Measurements from ENCODE around the gene NFAT5. TPM values are rescaled to one million over a fixed set of nuclear protein-coding genes. Genes with fewer than 3 reads are reported as not detected.
"Not testable (repeated sequence)": the region's sequence is repeated elsewhere in the genome, so short reads cannot be mapped to it uniquely, and the experiment has no call there.

Gene NFAT5
- total and polyA plus RNA-seq, 7 experiments from 2014 or later, result 7.7 to 35.5 (median 29.3) TPM

GRCh38 chr16:69621225-69621624, 55.5 kb downstream of the NFAT5 start:
- no peak overlapping the region for H3K4me3 Mint-ChIP-seq
- CTCF ChIA-PET, result no interaction called here
- H3K36me3 Mint-ChIP-seq, result peaks cover 0 to 11% (median 5%) of the 10 kb centered on the region in 5 donors
- H3K9me3 ChIP-seq (ENCODE audit: control insufficient read depth in 2 of 3, low read length in 3 of 3), result no peaks in the 10 kb centered on the region
- no peaks in the 10 kb centered on the region for H3K4me1 ChIP-seq (ENCODE audit: control insufficient read depth in 2 of 2, insufficient read depth in 2 of 2, low read length in 2 of 2)
- H3K27ac Mint-ChIP-seq, result peak overlapping the region in 3 of 9 donors; percentile 35 to 64 (median 40)
- intact Hi-C loops (cut with micrococcal nuclease), result no loop called here
- H3K27me3 ChIP-seq (ENCODE audit: control insufficient read depth in 2 of 2, insufficient read depth in 2 of 2, low read length in 2 of 2), result no peaks in the 10 kb centered on the region
- peaks cover 0 to 3% (median 0%) of the 10 kb centered on the region in 3 experiments for H3K36me3 ChIP-seq (ENCODE audit: control insufficient read depth in 2 of 3, insufficient read depth in 3 of 3, low read length in 3 of 3)
- DNase-seq (no peak), ATAC-seq (no peak)
- no peaks in the 10 kb centered on the region for H3K9me3 Mint-ChIP-seq
- H3K27me3 Mint-ChIP-seq, result no peaks in the 10 kb centered on the region
- POLR2A ChIA-PET, result interaction anchor here (0.5 kb wide), 1 partner anchor 284 kb away, joined by 3 read pairs; no protein-coding TSS in a partner anchor
- peaks cover 19 to 40% (median 26%) of the 10 kb centered on the region in 7 donors for H3K4me1 Mint-ChIP-seq
- no peak overlapping the region for H3K4me3 ChIP-seq (ENCODE audit: low read length)
- no peak overlapping the region for H3K27ac ChIP-seq (ENCODE audit: low read depth, low read length)

- peaks cover 0 to 11% (median 0%) of the 10 kb centered on the region in 3 experiments for H3K36me3 ChIP-seq (ENCODE audit: control insufficient read depth in 2 of 3, insufficient read depth in 3 of 3, low read length in 3 of 3)
- H3K27me3 Mint-ChIP-seq, result no peaks in the 10 kb centered on the region
- no peak for DNase-seq
- H3K4me1 Mint-ChIP-seq, result peaks cover 3 to 12% (median 8%) of the 10 kb centered on the region in 7 donors
- no peaks in the 10 kb centered on the region for H3K9me3 Mint-ChIP-seq
- no peak overlapping the region for H3K27ac ChIP-seq (ENCODE audit: low read depth, low read length)
- ChIA-PET POLR2A (no interaction called here), CTCF (no interaction called here)
- no peak for ATAC-seq
- H3K4me1 ChIP-seq (ENCODE audit: control insufficient read depth in 2 of 2, insufficient read depth in 2 of 2, low read length in 2 of 2), result no peaks in the 10 kb centered on the region
- H3K4me3 ChIP-seq (ENCODE audit: low read length), result no peak overlapping the region
- no peaks in the 10 kb centered on the region for H3K9me3 ChIP-seq (ENCODE audit: control insufficient read depth in 2 of 3, low read length in 3 of 3)
- H3K4me3 Mint-ChIP-seq, result no peak overlapping the region
- H3K36me3 Mint-ChIP-seq, result peaks cover 0 to 16% (median 14%) of the 10 kb centered on the region in 5 donors
- intact Hi-C loops (cut with micrococcal nuclease), result no loop called here
- H3K27ac Mint-ChIP-seq, result no peak overlapping the region
- no peaks in the 10 kb centered on the region for H3K27me3 ChIP-seq (ENCODE audit: control insufficient read depth in 2 of 2, insufficient read depth in 2 of 2, low read length in 2 of 2)
These were observed 60.5 kb downstream of the NFAT5 start for GRCh38 chr16:69626256-69626655.

GRCh38 chr16:69632828-69633227, 67.1 kb downstream of the NFAT5 start:
- Histone ChIP-seq H3K27me3 (ENCODE audit: control insufficient read depth in 2 of 2, insufficient read depth in 2 of 2, low read length in 2 of 2) (no peaks in the 10 kb centered on the region), H3K36me3 (ENCODE audit: control insufficient read depth in 2 of 3, insufficient read depth in 3 of 3, low read length in 3 of 3) (peaks cover 0 to 26% (median 0%) of the 10 kb centered on the region in 3 experiments), H3K27ac (ENCODE audit: low read depth, low read length) (no peak overlapping the region), H3K4me1 (ENCODE audit: control insufficient read depth in 2 of 2, insufficient read depth in 2 of 2, low read length in 2 of 2) (no peaks in the 10 kb centered on the region), H3K9me3 (ENCODE audit: control insufficient read depth in 2 of 3, low read length in 3 of 3) (no peaks in the 10 kb centered on the region), H3K4me3 (ENCODE audit: low read length) (no peak overlapping the region)
- Mint-ChIP-seq H3K4me3 (no peak overlapping the region), H3K4me1 (peaks cover 0 to 2% (median 0%) of the 10 kb centered on the region in 7 donors), H3K27me3 (no peaks in the 10 kb centered on the region), H3K36me3 (peaks cover 17 to 40% (median 35%) of the 10 kb centered on the region in 5 donors), H3K27ac (no peak overlapping the region), H3K9me3 (peaks cover 4 to 15% (median 6%) of the 10 kb centered on the region in 11 donors)
- DNase-seq (no peak), ATAC-seq (no peak)
- ChIA-PET POLR2A (no interaction called here), CTCF (interaction anchor here (1.1 kb wide), 2 partner anchors 23 to 75 kb away, joined by 3 to 4 read pairs; no protein-coding TSS in a partner anchor)
- intact Hi-C loops (cut with micrococcal nuclease), result loop anchor here in 1 of 2 donors (5.0 kb wide), 1 partner anchor 236 kb away; no protein-coding TSS in a partner anchor

DNA sequence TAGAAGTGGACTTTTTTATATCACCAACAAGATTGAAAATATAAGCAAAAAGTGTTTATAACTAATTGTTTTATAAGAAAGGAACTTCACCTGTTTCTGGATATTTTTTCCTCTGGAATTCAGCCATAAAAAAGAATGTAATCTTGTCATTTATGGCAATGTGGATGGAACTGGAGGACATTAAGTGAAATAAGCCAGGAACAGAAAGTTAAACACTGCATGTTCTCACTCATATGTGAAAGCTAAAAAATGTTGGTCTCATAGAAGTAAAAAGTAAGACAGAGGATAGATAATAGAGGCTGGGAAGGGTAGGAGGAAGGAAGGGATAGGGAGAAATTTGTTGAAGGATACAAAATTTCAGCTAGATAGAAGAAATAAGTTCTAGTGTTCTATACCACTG, 67.6 kb downstream of the NFAT5 start:
- CTCF ChIA-PET, result interaction anchor here (0.6 to 1.1 kb wide), 4 partner anchors 24 to 831 kb away, joined by 3 to 6 read pairs (median 4); no protein-coding TSS in a partner anchor
- ATAC-seq (no peak), DNase-seq (no peak)
- H3K4me3 Mint-ChIP-seq, result no peak overlapping the region
- POLR2A ChIA-PET, result interaction anchor here (0.6 kb wide), 1 partner anchor 40 kb away, joined by 3 read pairs; no protein-coding TSS in a partner anchor
- no peaks in the 10 kb centered on the region for H3K9me3 ChIP-seq (ENCODE audit: control insufficient read depth in 2 of 3, low read length in 3 of 3)
- peaks cover 0 to 26% (median 0%) of the 10 kb centered on the region in 3 experiments for H3K36me3 ChIP-seq (ENCODE audit: control insufficient read depth in 2 of 3, insufficient read depth in 3 of 3, low read length in 3 of 3)
- H3K27ac ChIP-seq (ENCODE audit: low read depth, low read length), result no peak overlapping the region
- peaks cover 17 to 42% (median 35%) of the 10 kb centered on the region in 5 donors for H3K36me3 Mint-ChIP-seq
- no peak overlapping the region for H3K27ac Mint-ChIP-seq
- no peaks in the 10 kb centered on the region for H3K27me3 Mint-ChIP-seq
- H3K9me3 Mint-ChIP-seq, result peaks cover 4 to 15% (median 6%) of the 10 kb centered on the region in 11 donors
- no peaks in the 10 kb centered on the region for H3K27me3 ChIP-seq (ENCODE audit: control insufficient read depth in 2 of 2, insufficient read depth in 2 of 2, low read length in 2 of 2)
- intact Hi-C loops (cut with micrococcal nuclease), result loop anchor here in 1 of 2 donors (5.0 kb wide), 1 partner anchor 236 kb away; no protein-coding TSS in a partner anchor
- peaks cover 0 to 2% (median 0%) of the 10 kb centered on the region in 7 donors for H3K4me1 Mint-ChIP-seq
- H3K4me1 ChIP-seq (ENCODE audit: control insufficient read depth in 2 of 2, insufficient read depth in 2 of 2, low read length in 2 of 2), result no peaks in the 10 kb centered on the region
- H3K4me3 ChIP-seq (ENCODE audit: low read length), result no peak overlapping the region

DNA sequence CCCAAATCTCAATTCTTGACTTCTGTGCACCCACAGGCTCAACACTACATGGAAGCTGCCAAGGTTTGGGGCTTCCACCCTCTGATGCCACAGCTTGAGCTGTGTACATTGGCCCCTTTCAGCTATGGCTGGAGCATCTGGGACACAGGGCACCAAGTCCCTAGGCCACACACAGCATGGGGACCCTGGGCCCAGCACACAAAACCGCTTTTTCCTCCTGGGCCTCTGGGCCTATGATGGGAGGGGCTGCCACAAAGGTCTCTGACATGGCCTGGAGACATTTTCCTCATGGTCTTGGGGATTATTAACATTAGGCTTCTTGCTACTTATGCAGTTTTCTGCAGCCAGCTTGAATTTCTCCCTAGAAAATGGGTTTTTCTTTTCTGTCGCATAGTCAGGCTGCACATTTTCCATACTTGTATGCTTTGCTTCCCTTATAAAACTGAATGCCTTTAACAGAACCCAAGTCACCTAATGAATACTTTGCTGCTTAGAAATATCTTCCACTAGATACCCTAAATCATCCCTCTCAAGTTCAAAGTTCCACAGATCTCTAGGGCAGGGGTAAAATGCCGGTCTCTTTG, 70.9 kb downstream of the NFAT5 start:
- ATAC-seq; H3K4me3 Mint-ChIP-seq; H3K27ac ChIP-seq (ENCODE audit: low read depth, low read length); DNase-seq; H3K27ac Mint-ChIP-seq; H3K4me1 Mint-ChIP-seq; H3K27me3 ChIP-seq (ENCODE audit: control insufficient read depth in 2 of 2, insufficient read depth in 2 of 2, low read length in 2 of 2); H3K4me3 ChIP-seq (ENCODE audit: low read length); H3K9me3 ChIP-seq (ENCODE audit: control insufficient read depth in 2 of 3, low read length in 3 of 3); intact Hi-C loops (cut with micrococcal nuclease); POLR2A ChIA-PET; CTCF ChIA-PET; H3K4me1 ChIP-seq (ENCODE audit: control insufficient read depth in 2 of 2, insufficient read depth in 2 of 2, low read length in 2 of 2); H3K27me3 Mint-ChIP-seq: not testable (repeated sequence)
- peaks cover 0 to 20% (median 0%) of the 10 kb centered on the region in 3 experiments for H3K36me3 ChIP-seq (ENCODE audit: control insufficient read depth in 2 of 3, insufficient read depth in 3 of 3, low read length in 3 of 3)
- Mint-ChIP-seq H3K36me3 (peaks cover 17 to 41% (median 29%) of the 10 kb centered on the region in 5 donors), H3K9me3 (peaks cover 4 to 15% (median 6%) of the 10 kb centered on the region in 11 donors)

DNA sequence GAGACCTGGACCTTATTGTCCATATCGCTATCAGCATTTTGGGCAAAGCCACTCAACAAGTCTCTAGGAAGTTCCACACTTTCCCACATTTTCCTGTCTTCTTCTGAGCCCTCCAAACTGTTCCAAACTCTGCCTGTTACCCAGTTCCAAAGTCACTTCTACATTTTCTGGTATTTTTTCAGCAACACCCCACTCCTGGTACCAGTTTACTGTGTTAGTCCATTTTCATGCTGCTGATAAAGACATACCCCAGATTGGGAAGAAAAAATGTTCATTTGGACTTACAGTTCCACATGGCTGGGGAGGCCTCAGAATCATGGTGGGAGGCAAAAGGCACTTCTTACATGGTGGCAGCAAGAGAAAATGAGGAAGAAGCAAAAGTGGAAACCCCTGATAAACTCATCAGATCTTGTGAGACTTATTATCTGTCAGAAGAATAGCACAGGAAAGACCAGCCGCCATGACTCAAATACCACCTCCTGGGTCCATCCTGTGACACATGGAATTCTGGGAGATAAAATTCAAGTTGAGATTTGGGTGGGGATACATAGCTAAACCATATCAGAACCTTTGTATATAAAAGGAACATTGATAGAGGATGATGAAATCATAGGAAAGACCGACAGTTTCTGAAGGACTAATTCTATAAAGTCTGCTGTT, 71.6 kb downstream of the NFAT5 start:
- H3K4me3 ChIP-seq (ENCODE audit: low read length); H3K9me3 ChIP-seq (ENCODE audit: control insufficient read depth in 2 of 3, low read length in 3 of 3); H3K4me1 ChIP-seq (ENCODE audit: control insufficient read depth in 2 of 2, insufficient read depth in 2 of 2, low read length in 2 of 2); intact Hi-C loops (cut with micrococcal nuclease); POLR2A ChIA-PET; ATAC-seq; H3K27ac ChIP-seq (ENCODE audit: low read depth, low read length); H3K27me3 ChIP-seq (ENCODE audit: control insufficient read depth in 2 of 2, insufficient read depth in 2 of 2, low read length in 2 of 2); H3K27ac Mint-ChIP-seq; H3K4me1 Mint-ChIP-seq; CTCF ChIA-PET; DNase-seq; H3K4me3 Mint-ChIP-seq; H3K27me3 Mint-ChIP-seq: not testable (repeated sequence)
- peaks cover 17 to 43% (median 29%) of the 10 kb centered on the region in 5 donors for H3K36me3 Mint-ChIP-seq
- H3K36me3 ChIP-seq (ENCODE audit: control insufficient read depth in 2 of 3, insufficient read depth in 3 of 3, low read length in 3 of 3), result peaks cover 0 to 20% (median 0%) of the 10 kb centered on the region in 3 experiments
- H3K9me3 Mint-ChIP-seq, result peaks cover 4 to 15% (median 6%) of the 10 kb centered on the region in 11 donors

Measured in naive thymus-derived CD4-positive, alpha-beta T cell (primary cell).